HEK293 (cell line): Measurements from ENCODE around the gene IL15.

Experiments
- ZNF239 ChIP-seq: fragments of 450-650 bp; formaldehyde crosslinking; IDR thresholded peaks from 2 replicates; pipeline ENCODE4 v1.5.1; 2016; ENCODE audit warnings: missing biosample characterization, missing genetic modification characterization
- ZSCAN30 ChIP-seq: fragments of 450-650 bp; IDR thresholded peaks from 2 replicates; pipeline ENCODE4 v1.5.1; 2018; ENCODE audit warnings: missing biosample characterization, mild to moderate bottlenecking, missing genetic modification characterization, moderate library complexity
- TF ChIP-seq, protein P1 (sequence below): fragments of 450-650 bp; formaldehyde crosslinking; IDR thresholded peaks from 2 replicates; pipeline ENCODE4 v1.5.1; 2016; ENCODE audit warnings: missing biosample characterization, missing genetic modification characterization

DNA sequence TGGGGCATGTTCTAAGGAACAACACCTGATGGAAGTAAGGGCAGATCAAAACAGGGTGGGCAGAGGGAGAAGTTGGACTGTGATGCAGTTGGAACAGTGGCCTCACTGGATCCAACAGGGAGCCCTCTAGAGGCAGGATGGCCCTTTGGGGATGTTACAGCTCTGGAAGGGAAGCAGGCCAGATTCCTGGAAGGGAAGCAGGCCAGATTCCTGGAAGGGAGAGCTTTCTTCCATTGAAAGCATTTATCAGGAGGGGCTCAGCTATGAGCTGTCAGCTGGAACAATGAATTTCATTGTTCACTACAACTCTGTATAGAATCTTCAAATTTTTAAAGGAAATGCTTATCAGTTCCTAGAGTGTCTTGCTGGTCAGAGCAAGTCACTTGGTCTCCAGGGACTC, 17.7 kb downstream of the IL15 start:
- no peak for TF ChIP-seq ZSCAN30 (tag by site-specific recombination)
- TF ChIP-seq, protein P1, sequence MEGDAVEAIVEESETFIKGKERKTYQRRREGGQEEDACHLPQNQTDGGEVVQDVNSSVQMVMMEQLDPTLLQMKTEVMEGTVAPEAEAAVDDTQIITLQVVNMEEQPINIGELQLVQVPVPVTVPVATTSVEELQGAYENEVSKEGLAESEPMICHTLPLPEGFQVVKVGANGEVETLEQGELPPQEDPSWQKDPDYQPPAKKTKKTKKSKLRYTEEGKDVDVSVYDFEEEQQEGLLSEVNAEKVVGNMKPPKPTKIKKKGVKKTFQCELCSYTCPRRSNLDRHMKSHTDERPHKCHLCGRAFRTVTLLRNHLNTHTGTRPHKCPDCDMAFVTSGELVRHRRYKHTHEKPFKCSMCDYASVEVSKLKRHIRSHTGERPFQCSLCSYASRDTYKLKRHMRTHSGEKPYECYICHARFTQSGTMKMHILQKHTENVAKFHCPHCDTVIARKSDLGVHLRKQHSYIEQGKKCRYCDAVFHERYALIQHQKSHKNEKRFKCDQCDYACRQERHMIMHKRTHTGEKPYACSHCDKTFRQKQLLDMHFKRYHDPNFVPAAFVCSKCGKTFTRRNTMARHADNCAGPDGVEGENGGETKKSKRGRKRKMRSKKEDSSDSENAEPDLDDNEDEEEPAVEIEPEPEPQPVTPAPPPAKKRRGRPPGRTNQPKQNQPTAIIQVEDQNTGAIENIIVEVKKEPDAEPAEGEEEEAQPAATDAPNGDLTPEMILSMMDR (tag by site-specific recombination): no peak
- no peak for TF ChIP-seq ZNF239
